RKO (cell line): ENCODE results near the gene ZNRD2.
"Not testable (repeated sequence)": the region's sequence is repeated elsewhere in the genome, so short reads cannot be mapped to it uniquely, and the experiment has no call there.

ENCODE experiments used
- DNase-seq: peaks from one replicate; pipeline ENCODE4 v3.0.0-alpha.2; 2016; ENCODE audit warnings: low spot score

ZNRD2 gene

GRCh38 chr11:65569973-65570918 lies at the start of gene ZNRD2:
Gene ZNRD2, plus strand, starts transcription at chr11:65570477. Its CDS starts 15 bp downstream, at chr11:65570492.
- DNase-seq, result peak; percentile 98

- DNase-seq, result not testable (repeated sequence)
Observed at GRCh38 chr11:65521777-65522521, 48.3 kb upstream of the ZNRD2 start.

GRCh38 chr11:65522718-65523630 lies 47.3 kb upstream of the ZNRD2 start:
- not testable (repeated sequence) for DNase-seq

GRCh38 chr11:65523631-65523968 lies 46.7 kb upstream of the ZNRD2 start:
- DNase-seq, result not testable (repeated sequence)

GRCh38 chr11:65524014-65524740 lies 46.1 kb upstream of the ZNRD2 start:
- no peak for DNase-seq

- DNase-seq, result peak; percentile 62
Observed at GRCh38 chr11:65524741-65525545, 45.3 kb upstream of the ZNRD2 start, which contains the start of gene SCYL1. Gene SCYL1, plus strand, starts transcription at chr11:65525083. Its CDS starts 71 bp downstream, at chr11:65525154.

- DNase-seq, result no peak
Observed at GRCh38 chr11:65525546-65526480, 44.5 kb upstream of the ZNRD2 start.

- DNase-seq, result no peak
Observed at GRCh38 chr11:65526744-65527143, 43.5 kb upstream of the ZNRD2 start.

GRCh38 chr11:65528819-65529350 lies 41.4 kb upstream of the ZNRD2 start:
- DNase-seq, result no peak

GRCh38 chr11:65529475-65530156 lies 40.7 kb upstream of the ZNRD2 start:
- no peak for DNase-seq

- DNase-seq, result no peak
Observed at GRCh38 chr11:65530157-65530496, 40.1 kb upstream of the ZNRD2 start.

- no peak for DNase-seq
Observed at GRCh38 chr11:65532388-65533064, 37.8 kb upstream of the ZNRD2 start.

- DNase-seq, result no peak
Observed at GRCh38 chr11:65535102-65535501, 35.2 kb upstream of the ZNRD2 start.

- no peak for DNase-seq
Observed at GRCh38 chr11:65536412-65537295, 33.6 kb upstream of the ZNRD2 start.

- no peak for DNase-seq
Observed at GRCh38 chr11:65537296-65537597, 33.0 kb upstream of the ZNRD2 start.

GRCh38 chr11:65537620-65538231 lies 32.6 kb upstream of the ZNRD2 start:
- DNase-seq, result no peak
